Endothelial cell of umbilical vein (primary cell): ENCODE data around the gene MRPL21. TPM values are rescaled to one million over a fixed set of nuclear protein-coding genes. Genes with fewer than 3 reads are reported as not detected.

Experiments
- Bru-seq: library from RNA; stranded (reverse); fragments of 400-500 nt; gene quantifications from one replicate; lab custom pipeline; 2021; lab: Mats Ljungman, UMichigan
- BruChase-seq, 2 experiments: library from RNA; stranded (reverse); fragments of 400-500 nt; gene quantifications; one replicate each; lab custom pipeline; 2021; lab: Mats Ljungman, UMichigan
- BruUV-seq: library from RNA; stranded (reverse); fragments of 400-500 nt; replicated peaks from 2 replicates; lab custom pipeline; 2021; lab: Mats Ljungman, UMichigan
- CTCF ChIA-PET: fragments of 300-600, 350-600 bp; sonication (Branson Sonifier 250); formaldehyde crosslinking; loops from one replicate; lab custom pipeline; 2021; ENCODE audit warnings: antibody characterized with exemption, inconsistent platforms; lab: Charles Lee
- POLR2A ChIA-PET: fragments of 300-600, 350-600 bp; sonication (Branson Sonifier 250); formaldehyde crosslinking; loops from one replicate; lab custom pipeline; 2021; ENCODE audit warnings: antibody characterized with exemption, inconsistent platforms; lab: Charles Lee
- DNase-seq: peaks from one replicate; pipeline ENCODE4 v3.0.0-alpha.2; 2011; ENCODE audit warnings: low read depth, low spot score
- FAIRE-seq: peaks from 2 replicates; lab custom pipeline; 2011; peaks lifted over from hg19 to GRCh38; lab: Jason Lieb, UNC
- H2AFZ ChIP-seq: 2 replicates; pipeline ENCODE4 v1.6.0; 2012; ENCODE audit warnings: low read depth, low read length, control low read depth, inconsistent platforms
- H3K27ac ChIP-seq: 2 replicates; pipeline ENCODE4 v1.5.1; 2011; ENCODE audit warnings: low read depth, mild to moderate bottlenecking, control low read depth, low read length, moderate library complexity; ENCODE audit not compliant: insufficient read depth
- H3K27me3 ChIP-seq, 2 experiments: 2 replicates each; pipeline versions ENCODE4 v1.6.0 to v1.6.1; 2011; ENCODE audit warnings: low read length in 2 of 2, mixed read lengths in 1 of 2; ENCODE audit not compliant: control insufficient read depth in 2 of 2, insufficient read depth in 2 of 2
- H3K36me3 ChIP-seq, 2 experiments: 2 replicates in 1 of 2; 3 replicates in 1 of 2; pipeline ENCODE4 v1.5.1; 2011; ENCODE audit warnings: low read length in 2 of 2, mild to moderate bottlenecking in 1 of 2, moderate library complexity in 1 of 2; ENCODE audit not compliant: control insufficient read depth in 2 of 2, insufficient read depth in 2 of 2; ENCODE audit errors: extremely low read depth in 1 of 2
- H3K4me1 ChIP-seq: 3 replicates; pipeline ENCODE4 v1.5.1; 2011; ENCODE audit warnings: mild to moderate bottlenecking, low read length; ENCODE audit not compliant: control insufficient read depth, insufficient read depth; ENCODE audit errors: extremely low read depth
- H3K4me2 ChIP-seq: 2 replicates; pipeline ENCODE4 v1.6.1; 2011; ENCODE audit warnings: low read length, control low read depth, mixed read lengths; ENCODE audit not compliant: insufficient read depth
- H3K4me3 ChIP-seq, 3 experiments: fragments of 200-600 bp in 1 of 3; sonication (generic), shearing (Covaris generic) in 1 of 3; replicated peaks in 1 of 3; 2 replicates each; pipeline ENCODE4 v1.5.1; 2011 to 2016; ENCODE audit warnings: control low read depth in 3 of 3, low read length in 3 of 3, mild to moderate bottlenecking in 2 of 3, inconsistent platforms in 1 of 3, low read depth in 1 of 3, moderate library complexity in 1 of 3; ENCODE audit not compliant: insufficient read depth in 1 of 3
- H3K79me2 ChIP-seq: 2 replicates; pipeline ENCODE4 v1.6.0; 2012; ENCODE audit warnings: low read length, inconsistent platforms; ENCODE audit not compliant: control insufficient read depth, insufficient read depth
- H3K9ac ChIP-seq: replicated peaks from 2 replicates; pipeline ENCODE3; 2011; ENCODE audit warnings: low read length, control low read depth; ENCODE audit not compliant: insufficient read depth; ENCODE audit errors: extremely low read depth
- H3K9me1 ChIP-seq: replicated peaks from 3 replicates; pipeline ENCODE4 v1.6.0; 2011; ENCODE audit warnings: mild to moderate bottlenecking, low read length; ENCODE audit not compliant: control insufficient read depth, insufficient read depth; ENCODE audit errors: extremely low read depth
- H3K9me3 ChIP-seq: replicated peaks from 2 replicates; pipeline ENCODE4 v1.5.1; 2012; ENCODE audit warnings: low read length, inconsistent platforms; ENCODE audit not compliant: control insufficient read depth, insufficient read depth
- H4K20me1 ChIP-seq: replicated peaks from 2 replicates; pipeline ENCODE3; 2011; ENCODE audit warnings: mild to moderate bottlenecking, low read length; ENCODE audit not compliant: control insufficient read depth, insufficient read depth; ENCODE audit errors: extremely low read depth
- EZH2 ChIP-seq: IDR thresholded peaks from 2 replicates; pipeline ENCODE4 v1.6.1; 2012; ENCODE audit warnings: borderline replicate concordance, low read depth, mild to moderate bottlenecking, moderate library complexity, low read length, inconsistent platforms; ENCODE audit not compliant: severe bottlenecking
- FOS ChIP-seq: IDR thresholded peaks from 2 replicates; pipeline ENCODE4 v1.6.1; 2011; ENCODE audit warnings: mild to moderate bottlenecking, low read length, moderate library complexity, borderline replicate concordance; ENCODE audit not compliant: insufficient read depth
- GATA2 ChIP-seq: IDR thresholded peaks from 2 replicates; pipeline ENCODE4 v1.7.0; 2011; ENCODE audit warnings: low read depth, mild to moderate bottlenecking, moderate library complexity, mixed read lengths, low read length; ENCODE audit not compliant: insufficient read length, insufficient read depth
- JUN ChIP-seq: IDR thresholded peaks from 2 replicates; pipeline ENCODE4 v1.6.1; 2011; ENCODE audit warnings: borderline replicate concordance, low read depth; ENCODE audit not compliant: insufficient read length, insufficient read depth
- MYC ChIP-seq: IDR thresholded peaks from one replicate; pipeline ENCODE4 v1.6.1; 2011; ENCODE audit warnings: mild to moderate bottlenecking, low read depth, low read length
- POLR2A ChIP-seq: IDR thresholded peaks from 2 replicates; pipeline ENCODE4 v1.6.1; 2012; ENCODE audit warnings: low read depth, mild to moderate bottlenecking, control low read depth, low read length
- POLR2AphosphoS5 ChIP-seq: IDR thresholded peaks from 2 replicates; pipeline ENCODE4 v1.6.1; 2012; ENCODE audit warnings: low read depth, mild to moderate bottlenecking, control low read depth, low read length, moderate library complexity; ENCODE audit not compliant: insufficient read depth
- dilution Hi-C: fragments of 300-500 bp; cut with MboI; formaldehyde crosslinking; loops from one replicate; pipeline ENCODE4 v1.15.0; 2019; ENCODE audit warnings: low sequenced_read_pairs; ENCODE audit not compliant: extremely low pct_ligation_motif_present
- intact Hi-C: fragments of 100-400 bp; cut with micrococcal nuclease; formaldehyde crosslinking; loops from one replicate; pipeline ENCODE4 v1.10.0; 2022
- long read RNA-seq: library from polyadenylated mRNA; stranded (forward); transcript quantifications from one replicate; pipeline ENCODE4 v2.0.0, GENCODE V29; 2021
- polyA minus RNA-seq, 3 experiments: library from RNA; depleted of rRNA, polyadenylated mRNA; stranded (reverse); fragments of >200 nt; gene quantifications; 1 replicate in 1 of 3; 2 replicates in 2 of 3; pipeline ENCODE4 v1.2.3, GENCODE V29; 2011
- polyA plus RNA-seq, 4 experiments: library from polyadenylated mRNA; depleted of rRNA in 3 of 4; stranded (reverse) in 3 of 4; unstranded in 1 of 4; fragments of >200 nt; gene quantifications; 2 replicates each; pipeline versions ENCODE4 v1.2.1 to v1.2.3, GENCODE V29; 2011 to 2012; ENCODE audit warnings: missing spikeins in 1 of 4
- total RNA-seq: library from RNA; stranded (reverse); gene quantifications from 2 replicates; pipeline ENCODE4 v1.2.3, GENCODE V29; 2021
- TF ChIP-seq, protein P1 (sequence below), 2 donors: IDR thresholded peaks; 1 replicate in 1 of 2; 2 replicates in 1 of 2; pipeline ENCODE4 v1.5.1; 2011; ENCODE audit warnings: low read length in 2 of 2, mild to moderate bottlenecking in 2 of 2, moderate library complexity in 2 of 2, control low read depth in 1 of 2, inconsistent platforms in 1 of 2, low read depth in 1 of 2; ENCODE audit not compliant: insufficient read depth in 1 of 2; ENCODE audit errors: extremely low read depth in 1 of 2
- TF ChIP-seq, protein P2 (sequence below): IDR thresholded peaks from 2 replicates; pipeline ENCODE4 v1.6.1; 2011; ENCODE audit not compliant: insufficient read depth, insufficient read length

The MRPL21 gene
- 52.2 and 65.1 TPM in 2 replicates for total RNA-seq
- polyA plus RNA-seq = 65.5 and 69.1 TPM in 2 replicates
- 65.8 and 68.3 TPM in 2 replicates for polyA plus RNA-seq (2011; cell fraction: cytosol; rRNA removed)
- 41.0 and 44.1 TPM in 2 replicates for polyA plus RNA-seq (2011; cell fraction: nucleus; rRNA removed)
- polyA plus RNA-seq (2012) = 86.5 and 87.5 TPM in 2 replicates
- 30.8 and 46.2 TPM in 2 replicates for polyA minus RNA-seq
- polyA minus RNA-seq (2011; cell fraction: cytosol; rRNA and poly(A)+ RNA removed) = 36.0 TPM
- polyA minus RNA-seq (2011; cell fraction: nucleus; rRNA and poly(A)+ RNA removed) = 20.7 and 23.2 TPM in 2 replicates
- percentile 67 among the genes with signal in this experiment for Bru-seq, nascent RNA
- BruChase-seq, experiment 1, labeled RNA remaining after a 6-hour chase = percentile 65 among the genes with signal in this experiment
- percentile 61 among the genes with signal in this experiment for BruChase-seq, experiment 2, labeled RNA remaining after a 2-hour chase
- long read RNA-seq, transcript MRPL21-202 (7 exons, 662 nt) = minor isoform, 21 of 217 reads
- long read RNA-seq, transcript MRPL21-201 (7 exons, 683 nt) = major isoform, 181 of 217 reads
- long read RNA-seq, partial matches to known transcripts = 6 of 217 reads
- long read RNA-seq, other reads (novel, unspliced or antisense) = 6 of 217 reads

DNA sequence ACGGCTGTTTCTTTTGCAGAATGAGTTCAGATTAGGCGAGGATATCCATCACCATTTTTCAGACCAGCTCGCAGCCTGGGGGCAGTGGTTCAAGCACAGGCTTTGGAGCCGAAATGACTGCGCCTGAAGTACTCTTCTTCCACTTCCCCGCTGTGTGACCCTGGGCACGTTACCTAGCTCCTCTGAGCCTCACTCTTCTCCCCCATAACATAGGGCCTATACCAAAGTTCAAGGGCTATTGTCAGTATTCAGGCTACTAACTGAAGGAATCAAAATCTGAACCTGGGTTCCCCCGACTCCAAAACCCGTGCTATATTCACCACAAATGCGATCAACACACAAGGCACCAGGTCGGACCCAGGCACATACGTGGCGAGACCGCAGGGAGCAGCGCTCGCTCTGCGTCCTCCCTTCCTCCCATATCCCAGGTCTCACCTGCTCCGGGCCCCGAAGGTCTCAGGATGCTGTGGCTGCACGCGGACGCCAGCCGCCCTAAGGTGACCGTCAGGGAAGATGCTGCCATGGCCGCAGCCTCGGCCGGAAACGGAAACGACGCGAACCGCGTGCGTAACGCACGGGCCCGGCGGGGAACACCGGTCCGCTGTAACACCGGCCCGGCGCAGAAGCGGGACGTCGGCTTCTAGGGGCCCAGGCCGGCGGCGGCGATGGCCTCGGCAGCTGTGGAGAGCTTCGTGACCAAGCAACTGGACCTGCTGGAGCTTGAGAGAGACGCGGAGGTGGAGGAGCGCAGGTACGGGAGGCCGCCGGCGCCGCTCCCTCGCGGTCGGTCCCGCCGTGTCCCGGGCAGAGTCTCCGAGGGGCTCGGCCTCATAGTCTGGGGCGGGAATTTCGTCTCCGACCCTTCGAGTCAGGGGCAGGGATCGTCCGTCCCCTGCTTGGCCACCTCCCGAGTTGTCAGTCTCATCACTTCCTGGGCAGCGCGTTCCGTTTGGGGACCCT is at the start of gene MRPL21, which contains the start of gene IGHMBP2:
Gene MRPL21 (minus strand): TSS at position 545 of the 960 bp plus-strand sequence. CDS start 22 bp downstream, at position 523.
Gene IGHMBP2 (plus strand): TSS at position 604 of the 960 bp plus-strand sequence. CDS start 62 bp downstream, at position 666.
- FAIRE-seq (peak; percentile 65), DNase-seq (peak; percentile 81)
- peak within 1 kb of the TSS; percentile 47 to 94 (median 81) for H3K4me3 ChIP-seq
- no peaks in the 10 kb centered on the region for H4K20me1 ChIP-seq
- peaks cover 48% of the 10 kb centered on the region for H3K79me2 ChIP-seq
- TF ChIP-seq EZH2 = no peak
- TF ChIP-seq MYC = peak; percentile 87
- no peak for TF ChIP-seq FOS
- TF ChIP-seq, protein P1, sequence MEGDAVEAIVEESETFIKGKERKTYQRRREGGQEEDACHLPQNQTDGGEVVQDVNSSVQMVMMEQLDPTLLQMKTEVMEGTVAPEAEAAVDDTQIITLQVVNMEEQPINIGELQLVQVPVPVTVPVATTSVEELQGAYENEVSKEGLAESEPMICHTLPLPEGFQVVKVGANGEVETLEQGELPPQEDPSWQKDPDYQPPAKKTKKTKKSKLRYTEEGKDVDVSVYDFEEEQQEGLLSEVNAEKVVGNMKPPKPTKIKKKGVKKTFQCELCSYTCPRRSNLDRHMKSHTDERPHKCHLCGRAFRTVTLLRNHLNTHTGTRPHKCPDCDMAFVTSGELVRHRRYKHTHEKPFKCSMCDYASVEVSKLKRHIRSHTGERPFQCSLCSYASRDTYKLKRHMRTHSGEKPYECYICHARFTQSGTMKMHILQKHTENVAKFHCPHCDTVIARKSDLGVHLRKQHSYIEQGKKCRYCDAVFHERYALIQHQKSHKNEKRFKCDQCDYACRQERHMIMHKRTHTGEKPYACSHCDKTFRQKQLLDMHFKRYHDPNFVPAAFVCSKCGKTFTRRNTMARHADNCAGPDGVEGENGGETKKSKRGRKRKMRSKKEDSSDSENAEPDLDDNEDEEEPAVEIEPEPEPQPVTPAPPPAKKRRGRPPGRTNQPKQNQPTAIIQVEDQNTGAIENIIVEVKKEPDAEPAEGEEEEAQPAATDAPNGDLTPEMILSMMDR (IDR thresholded peaks at IDR 0.05; ENCODE audit: extremely low read depth in 1 of 2, insufficient read depth in 1 of 2, low read depth in 1 of 2, low read length in 2 of 2) = no peak
- peak; percentile 94 for TF ChIP-seq POLR2A
- TF ChIP-seq POLR2AphosphoS5 = peak; percentile 93
- no peak for TF ChIP-seq GATA2
- TF ChIP-seq, protein P2, sequence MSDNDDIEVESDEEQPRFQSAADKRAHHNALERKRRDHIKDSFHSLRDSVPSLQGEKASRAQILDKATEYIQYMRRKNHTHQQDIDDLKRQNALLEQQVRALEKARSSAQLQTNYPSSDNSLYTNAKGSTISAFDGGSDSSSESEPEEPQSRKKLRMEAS = peak; percentile 63
- no peak for TF ChIP-seq JUN
- no peaks in the 10 kb centered on the region for H3K9me3 ChIP-seq
- dilution Hi-C loops (no loop called here), intact Hi-C loops (loop anchor here (1.0 to 10.0 kb wide), 2 partner anchors 62 to 181 kb away; partner anchors contain the start of gene CPT1A)
- H3K4me1 ChIP-seq = peaks cover 14% of the 10 kb centered on the region
- peak within 1 kb of the TSS; percentile 79 for H3K4me2 ChIP-seq
- no peaks in the 10 kb centered on the region for H3K9me1 ChIP-seq
- POLR2A ChIA-PET = no interaction called here
- H3K9ac ChIP-seq = peak within 1 kb of the TSS; percentile 76
- H3K27ac ChIP-seq = peak within 1 kb of the TSS; percentile 40
- H3K36me3 ChIP-seq = peaks cover 0 to 12% of the 10 kb centered on the region in 2 experiments
- H3K27me3 ChIP-seq = no peaks in the 10 kb centered on the region
- TSS peak; percentile 75 for BruUV-seq
- CTCF ChIA-PET = interaction anchor here (1.2 kb wide), 1 partner anchor 141 kb away, joined by 3 read pairs; no protein-coding TSS in a partner anchor
- peak within 1 kb of the TSS; percentile 73 for H2AFZ ChIP-seq
